ENCODE results near the gene ABL2. TPM values are rescaled to one million over a fixed set of nuclear protein-coding genes. Genes with fewer than 3 reads are reported as not detected.

Gene ABL2
- total and polyA plus RNA-seq, 2 donors (not counting 3 experiments of a cell fraction or from before 2014, with no cell fraction given) = 41.8 to 158 TPM

DNA sequence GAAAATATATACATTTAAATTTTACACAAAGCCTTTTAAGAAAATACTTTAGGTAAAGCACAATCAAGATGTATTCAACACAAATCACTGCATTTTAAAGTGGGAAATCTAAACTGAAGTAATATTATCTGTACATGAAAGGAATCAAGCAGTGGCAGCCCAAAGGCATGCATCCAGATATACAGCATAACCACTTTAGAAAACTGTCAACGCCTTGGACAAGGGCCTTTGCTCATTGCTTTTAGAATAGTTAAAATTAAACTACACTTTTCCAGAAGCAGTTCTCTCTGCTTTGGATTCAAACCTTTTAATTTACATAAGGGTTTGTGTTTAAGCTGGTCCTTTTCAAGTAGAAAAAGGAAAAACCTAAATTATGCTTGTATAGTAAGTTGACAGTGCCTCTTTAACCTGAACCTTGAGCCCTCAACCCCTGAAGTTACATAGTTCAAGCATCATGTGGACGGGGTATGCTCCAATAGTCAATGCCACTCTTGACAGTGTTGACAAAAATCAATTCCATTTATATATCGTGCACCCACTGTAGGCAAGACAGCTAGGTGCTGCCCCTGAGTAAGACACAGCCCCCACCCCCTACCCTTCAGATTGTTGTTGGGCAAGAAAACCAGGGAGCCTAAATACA, 124.7 kb downstream of the ABL2 start:
- Histone ChIP-seq H3K4me3 (replicated peaks in 1 of 3; ENCODE audit: insufficient read depth in 1 of 3, low read depth in 1 of 3, low read length in 3 of 3) (no peak overlapping the region), H3K9me1 (replicated peaks; ENCODE audit: control insufficient read depth, extremely low read depth, insufficient read depth, low read length) (no peaks in the 10 kb centered on the region), H3K79me2 (ENCODE audit: control insufficient read depth, insufficient read depth, low read length) (peaks cover 74% of the 10 kb centered on the region), H3K27me3 (ENCODE audit: control insufficient read depth in 2 of 2, insufficient read depth in 2 of 2, low read length in 2 of 2) (no peaks in the 10 kb centered on the region), H2AFZ (ENCODE audit: low read depth, low read length) (no peak overlapping the region), H3K27ac (ENCODE audit: insufficient read depth, low read depth, low read length) (no peak overlapping the region), H3K9ac (replicated peaks; ENCODE audit: extremely low read depth, insufficient read depth, low read length) (no peak overlapping the region), H4K20me1 (replicated peaks; ENCODE audit: control insufficient read depth, extremely low read depth, insufficient read depth, low read length) (peaks cover 14% of the 10 kb centered on the region), H3K4me2 (ENCODE audit: insufficient read depth, low read length) (no peak overlapping the region), H3K4me1 (ENCODE audit: control insufficient read depth, extremely low read depth, insufficient read depth, low read length) (no peaks in the 10 kb centered on the region), H3K36me3 (ENCODE audit: control insufficient read depth in 2 of 2, extremely low read depth in 1 of 2, insufficient read depth in 2 of 2, low read length in 2 of 2) (peaks cover 44 to 58% of the 10 kb centered on the region in 2 experiments), H3K9me3 (replicated peaks; ENCODE audit: control insufficient read depth, insufficient read depth, low read length) (no peaks in the 10 kb centered on the region)
- intact Hi-C loops (cut with micrococcal nuclease) = no loop called here
- no peak for DNase-seq (ENCODE audit: low read depth, low spot score)
- ChIA-PET POLR2A (no interaction called here), CTCF (interaction anchor here (1.0 to 1.9 kb wide), 5 partner anchors 15 to 90 kb away, joined by 3 to 12 read pairs (median 5); partner anchors contain the start of gene TOR3A)
- FAIRE-seq = no peak
- dilution Hi-C loops (cut with MboI; ENCODE audit: extremely low pct_ligation_motif_present, low sequenced_read_pairs) = no loop called here
- no TSS peak for BruUV-seq (replicated peaks)
- TF ChIP-seq MYC (IDR thresholded peaks at IDR 0.05; ENCODE audit: low read depth, low read length) = no peak
- TF ChIP-seq POLR2AphosphoS5 (IDR thresholded peaks at IDR 0.05; ENCODE audit: insufficient read depth, low read depth, low read length) = no peak
- no peak for TF ChIP-seq GATA2 (IDR thresholded peaks at IDR 0.05; ENCODE audit: insufficient read depth, insufficient read length, low read depth, low read length)
- TF ChIP-seq, protein P1, sequence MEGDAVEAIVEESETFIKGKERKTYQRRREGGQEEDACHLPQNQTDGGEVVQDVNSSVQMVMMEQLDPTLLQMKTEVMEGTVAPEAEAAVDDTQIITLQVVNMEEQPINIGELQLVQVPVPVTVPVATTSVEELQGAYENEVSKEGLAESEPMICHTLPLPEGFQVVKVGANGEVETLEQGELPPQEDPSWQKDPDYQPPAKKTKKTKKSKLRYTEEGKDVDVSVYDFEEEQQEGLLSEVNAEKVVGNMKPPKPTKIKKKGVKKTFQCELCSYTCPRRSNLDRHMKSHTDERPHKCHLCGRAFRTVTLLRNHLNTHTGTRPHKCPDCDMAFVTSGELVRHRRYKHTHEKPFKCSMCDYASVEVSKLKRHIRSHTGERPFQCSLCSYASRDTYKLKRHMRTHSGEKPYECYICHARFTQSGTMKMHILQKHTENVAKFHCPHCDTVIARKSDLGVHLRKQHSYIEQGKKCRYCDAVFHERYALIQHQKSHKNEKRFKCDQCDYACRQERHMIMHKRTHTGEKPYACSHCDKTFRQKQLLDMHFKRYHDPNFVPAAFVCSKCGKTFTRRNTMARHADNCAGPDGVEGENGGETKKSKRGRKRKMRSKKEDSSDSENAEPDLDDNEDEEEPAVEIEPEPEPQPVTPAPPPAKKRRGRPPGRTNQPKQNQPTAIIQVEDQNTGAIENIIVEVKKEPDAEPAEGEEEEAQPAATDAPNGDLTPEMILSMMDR (IDR thresholded peaks at IDR 0.05; ENCODE audit: extremely low read depth in 1 of 2, insufficient read depth in 1 of 2, low read depth in 1 of 2, low read length in 2 of 2) = no peak

GRCh38 chr1:179103999-179104398, 125.5 kb downstream of the ABL2 start:
- no peak overlapping the region for H3K9ac ChIP-seq (replicated peaks; ENCODE audit: extremely low read depth, insufficient read depth, low read length)
- no peaks in the 10 kb centered on the region for H3K27me3 ChIP-seq (ENCODE audit: control insufficient read depth in 2 of 2, insufficient read depth in 2 of 2, low read length in 2 of 2)
- no peak overlapping the region for H3K4me3 ChIP-seq (replicated peaks in 1 of 3; ENCODE audit: insufficient read depth in 1 of 3, low read depth in 1 of 3, low read length in 3 of 3)
- no peak overlapping the region for H2AFZ ChIP-seq (ENCODE audit: low read depth, low read length)
- peaks cover 14% of the 10 kb centered on the region for H4K20me1 ChIP-seq (replicated peaks; ENCODE audit: control insufficient read depth, extremely low read depth, insufficient read depth, low read length)
- CTCF ChIA-PET = no interaction called here
- TF ChIP-seq MYC (IDR thresholded peaks at IDR 0.05; ENCODE audit: low read depth, low read length) = no peak
- no peak for TF ChIP-seq POLR2AphosphoS5 (IDR thresholded peaks at IDR 0.05; ENCODE audit: insufficient read depth, low read depth, low read length)
- TF ChIP-seq, protein P1 (IDR thresholded peaks at IDR 0.05; ENCODE audit: extremely low read depth in 1 of 2, insufficient read depth in 1 of 2, low read depth in 1 of 2, low read length in 2 of 2) = no peak
- TF ChIP-seq JUN (IDR thresholded peaks at IDR 0.05; ENCODE audit: borderline replicate concordance, insufficient read depth, insufficient read length, low read depth) = no peak
- no peak for TF ChIP-seq GATA2 (IDR thresholded peaks at IDR 0.05; ENCODE audit: insufficient read depth, insufficient read length, low read depth, low read length)
- TF ChIP-seq EZH2 (IDR thresholded peaks at IDR 0.05; ENCODE audit: borderline replicate concordance, low read depth, low read length, severe bottlenecking) = no peak
- no peak for TF ChIP-seq POLR2A (IDR thresholded peaks at IDR 0.05; ENCODE audit: low read depth, low read length)
- TF ChIP-seq, protein P2, sequence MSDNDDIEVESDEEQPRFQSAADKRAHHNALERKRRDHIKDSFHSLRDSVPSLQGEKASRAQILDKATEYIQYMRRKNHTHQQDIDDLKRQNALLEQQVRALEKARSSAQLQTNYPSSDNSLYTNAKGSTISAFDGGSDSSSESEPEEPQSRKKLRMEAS (IDR thresholded peaks at IDR 0.05; ENCODE audit: insufficient read depth, insufficient read length) = no peak
- no peak for TF ChIP-seq FOS (IDR thresholded peaks at IDR 0.05; ENCODE audit: borderline replicate concordance, insufficient read depth, low read length)
- intact Hi-C loops (cut with micrococcal nuclease) (no loop called here), dilution Hi-C loops (cut with MboI; ENCODE audit: extremely low pct_ligation_motif_present, low sequenced_read_pairs) (no loop called here)
- BruUV-seq (replicated peaks) = no TSS peak
- H3K4me2 ChIP-seq (ENCODE audit: insufficient read depth, low read length) = no peak overlapping the region
- DNase-seq (ENCODE audit: low read depth, low spot score) (no peak), FAIRE-seq (no peak)
- no peak overlapping the region for H3K27ac ChIP-seq (ENCODE audit: insufficient read depth, low read depth, low read length)
- POLR2A ChIA-PET = no interaction called here
- H3K79me2 ChIP-seq (ENCODE audit: control insufficient read depth, insufficient read depth, low read length) = peaks cover 74% of the 10 kb centered on the region
- H3K4me1 ChIP-seq (ENCODE audit: control insufficient read depth, extremely low read depth, insufficient read depth, low read length) = no peaks in the 10 kb centered on the region
- H3K9me3 ChIP-seq (replicated peaks; ENCODE audit: control insufficient read depth, insufficient read depth, low read length) = no peaks in the 10 kb centered on the region
- H3K9me1 ChIP-seq (replicated peaks; ENCODE audit: control insufficient read depth, extremely low read depth, insufficient read depth, low read length) = no peaks in the 10 kb centered on the region
- H3K36me3 ChIP-seq (ENCODE audit: control insufficient read depth in 2 of 2, extremely low read depth in 1 of 2, insufficient read depth in 2 of 2, low read length in 2 of 2) = peaks cover 40 to 57% of the 10 kb centered on the region in 2 experiments

Data from endothelial cell of umbilical vein (primary cell).